Type B pancreatic cell (in vitro differentiated cells): Measurements from ENCODE around the gene PPM1L. TPM values are rescaled to one million over a fixed set of nuclear protein-coding genes. Genes with fewer than 3 reads are reported as not detected.

ENCODE experiments used
- DNase-seq: peaks from one replicate; pipeline ENCODE4 v3.0.0; 2021; ENCODE audit warnings: mixed read lengths; ENCODE audit not compliant: unreplicated experiment; ENCODE audit errors: extremely low spot score
- H3K27ac Mint-ChIP-seq: 2 replicates; pipeline ENCODE4 v1.8.0; 2021; ENCODE audit warnings: mild to moderate bottlenecking, mixed read lengths
- H3K27me3 Mint-ChIP-seq: 2 replicates; pipeline ENCODE4 v1.8.0; 2021; ENCODE audit warnings: mixed read lengths
- H3K36me3 Mint-ChIP-seq: 2 replicates; pipeline ENCODE4 v1.8.0; 2021; ENCODE audit warnings: mixed read lengths
- H3K4me1 Mint-ChIP-seq: one replicate; pipeline ENCODE4 v1.8.0; 2021; ENCODE audit warnings: mixed read lengths; ENCODE audit not compliant: unreplicated experiment
- H3K4me3 Mint-ChIP-seq: 2 replicates; pipeline ENCODE4 v1.8.0; 2021; ENCODE audit warnings: mild to moderate bottlenecking, mixed read lengths
- H3K9me3 Mint-ChIP-seq: 2 replicates; pipeline ENCODE4 v1.8.0; 2021; ENCODE audit warnings: mixed read lengths
- CTCF ChIP-seq: fragments of 200-600 bp; sonication (generic); conservative IDR thresholded peaks from 2 replicates; pipeline ENCODE4 v1.5.0; 2021; ENCODE audit warnings: antibody characterized with exemption, mild to moderate bottlenecking
- total RNA-seq: library from RNA; stranded (reverse); gene quantifications from 2 replicates; pipeline ENCODE4 v1.2.1, GENCODE V29; 2021; ENCODE audit warnings: low replicate concordance

Gene PPM1L
- total RNA-seq, 1 donor from 2014 or later, result 29.4 TPM

GRCh38 chr3:161117646-161118045, 361.6 kb downstream of the PPM1L start:
- Mint-ChIP-seq H3K27ac (no peak overlapping the region), H3K4me3 (no peak overlapping the region), H3K4me1 (no peaks in the 10 kb centered on the region), H3K36me3 (peaks cover 4% of the 10 kb centered on the region), H3K9me3 (peaks cover 12% of the 10 kb centered on the region), H3K27me3 (peaks cover 36% of the 10 kb centered on the region)
- no peak for DNase-seq
- TF ChIP-seq CTCF, result no peak

GRCh38 chr3:161126495-161126894, 370.5 kb downstream of the PPM1L start:
- Mint-ChIP-seq H3K9me3 (peaks cover 10% of the 10 kb centered on the region), H3K4me1 (no peaks in the 10 kb centered on the region), H3K36me3 (no peaks in the 10 kb centered on the region), H3K4me3 (no peak overlapping the region), H3K27ac (no peak overlapping the region), H3K27me3 (peaks cover 9% of the 10 kb centered on the region)
- DNase-seq, result no peak
- TF ChIP-seq CTCF, result no peak

Other genes with a start within 250 kb of the PPM1L start
- 49.0 and 60.5 TPM in 2 replicates for gene KPNA4, start 190.7 kb upstream of the PPM1L start, total RNA-seq
- gene ARL14, start 79.1 kb upstream of the PPM1L start, total RNA-seq, result 0.53 and 1.9 TPM in 2 replicates